ENCODE data around the gene BANP.
"Not testable (repeated sequence)": the region's sequence is repeated elsewhere in the genome, so short reads cannot be mapped to it uniquely, and the experiment has no call there.

Gene BANP

DNA sequence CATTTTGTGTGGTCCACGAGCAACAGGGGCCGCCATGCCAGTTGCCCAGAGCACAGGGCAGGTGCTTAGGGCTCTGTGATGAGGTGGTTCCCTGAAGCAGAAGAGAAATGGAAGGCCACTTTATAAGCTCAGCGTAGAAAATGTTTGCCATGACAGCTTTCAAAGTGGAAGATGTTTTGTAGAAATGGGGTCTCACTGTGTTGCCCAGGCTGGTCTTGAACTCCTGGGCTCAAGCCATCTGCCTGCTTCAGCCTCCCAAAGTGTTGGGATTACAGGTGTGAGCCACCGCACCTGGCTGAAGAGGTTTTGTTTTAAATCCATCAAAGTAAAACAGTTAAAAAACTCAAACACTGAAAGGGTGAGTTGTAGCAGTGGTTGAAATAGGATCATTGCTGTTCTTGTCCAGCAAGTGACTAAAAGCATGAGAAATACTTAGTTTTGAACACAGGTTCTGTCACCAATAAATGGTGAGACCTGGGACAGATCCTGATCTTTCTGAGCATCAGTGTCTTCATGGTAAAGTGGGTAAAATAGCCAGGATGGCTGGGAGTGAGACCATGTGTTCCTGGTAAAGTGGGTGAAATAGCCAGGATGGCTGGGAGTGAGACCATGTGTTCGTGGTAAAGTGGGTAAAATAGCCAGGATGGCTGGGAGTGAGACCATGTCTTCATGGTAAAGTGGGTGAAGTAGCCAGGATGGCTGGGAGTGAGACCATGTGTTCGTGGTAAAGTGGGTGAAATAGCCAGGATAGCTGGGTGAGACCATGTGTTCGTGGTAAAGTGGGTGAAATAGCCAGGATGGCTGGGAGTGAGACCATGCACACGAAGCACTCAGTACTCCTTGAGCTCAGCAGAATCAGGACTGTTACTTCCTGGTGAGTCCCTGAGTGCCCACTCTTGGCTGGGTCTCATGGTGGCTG, 46.0 kb downstream of the BANP start:
- no peak for DNase-seq

DNA sequence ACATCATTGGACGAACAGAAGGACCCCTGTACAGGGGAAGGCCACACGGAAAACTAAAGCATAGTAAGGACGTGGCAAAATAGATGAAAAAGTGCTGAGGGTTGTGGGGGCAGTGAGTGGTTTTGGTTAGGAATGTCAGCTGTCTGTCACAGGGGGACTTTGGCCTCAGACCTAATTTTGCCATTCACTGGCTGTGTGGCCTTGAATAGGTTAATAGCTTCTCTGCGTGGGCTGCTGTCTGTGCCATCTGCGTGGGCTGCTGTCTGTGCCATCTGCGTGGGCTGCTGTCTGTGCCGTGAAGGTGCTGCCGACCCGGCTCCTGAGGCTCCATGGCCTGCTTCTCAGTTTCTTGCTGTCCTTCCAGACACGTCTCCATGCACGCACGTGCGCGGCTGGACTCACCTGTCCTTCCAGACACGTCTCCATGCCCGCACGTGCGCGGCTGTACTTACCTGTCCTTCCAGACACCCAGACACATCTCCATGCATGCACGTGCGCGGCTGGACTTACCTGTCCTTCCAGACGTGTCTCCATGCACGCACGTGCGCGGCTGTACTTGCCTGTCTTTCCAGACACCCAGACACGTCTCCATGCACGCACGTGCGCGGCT, 47.1 kb downstream of the BANP start:
- DNase-seq, result not testable (repeated sequence)

DNA sequence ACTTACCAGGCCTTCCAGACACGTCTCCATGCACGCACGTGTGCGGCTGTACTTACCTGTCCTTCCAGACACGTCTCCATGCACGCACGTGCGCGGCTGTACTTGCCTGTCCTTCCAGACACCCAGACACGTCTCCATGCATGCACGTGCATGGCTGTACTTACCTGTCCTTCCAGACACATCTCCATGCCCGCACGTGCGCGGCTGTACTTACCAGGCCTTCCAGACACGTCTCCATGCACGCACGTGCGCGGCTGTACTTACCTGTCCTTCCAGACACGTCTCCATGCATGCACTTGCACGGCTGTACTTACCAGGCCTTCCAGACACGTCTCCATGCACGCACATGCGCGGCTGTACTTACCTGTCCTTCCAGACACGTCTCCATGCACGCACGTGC, 47.8 kb downstream of the BANP start:
- not testable (repeated sequence) for DNase-seq

DNA sequence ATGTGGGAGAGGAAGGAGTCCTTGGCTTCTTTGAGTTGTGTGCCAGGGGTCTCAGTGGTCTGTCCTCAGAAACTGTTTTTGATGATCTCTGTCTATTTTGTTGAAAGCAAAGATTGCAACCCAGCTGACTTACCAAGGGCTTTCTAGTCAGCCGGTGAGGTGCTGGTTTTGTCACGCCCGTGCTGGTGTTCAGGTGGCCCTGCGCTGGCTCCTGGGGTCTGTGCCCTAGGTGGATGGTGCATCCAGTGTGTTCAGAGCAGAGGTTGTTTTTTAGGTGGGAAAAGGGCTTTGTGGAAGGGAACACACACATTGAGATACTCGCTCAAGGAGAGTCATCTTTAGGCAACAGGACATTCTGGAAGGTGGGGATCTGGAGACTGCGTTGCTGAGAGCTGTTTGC, 51.0 kb downstream of the BANP start:
- DNase-seq, result no peak

DNA sequence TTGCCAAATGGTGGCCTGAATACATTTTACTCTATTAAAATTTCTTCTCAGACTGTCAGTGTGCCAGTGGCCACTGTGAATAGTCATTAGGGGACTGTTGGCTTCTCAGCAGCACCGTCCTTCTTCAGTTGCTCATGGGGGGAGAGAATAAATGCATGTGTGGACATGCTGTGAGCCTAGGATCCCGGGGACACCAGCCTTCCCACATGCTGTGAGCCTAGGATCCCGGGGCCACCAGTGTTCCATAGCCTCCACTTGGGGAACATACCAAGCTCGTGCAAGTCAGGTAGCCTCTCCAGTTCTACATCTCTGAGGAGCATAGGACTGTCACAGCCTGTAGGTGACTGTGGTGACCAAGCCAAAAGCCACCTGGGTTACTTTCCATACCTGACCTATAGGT, 51.5 kb downstream of the BANP start:
- no peak for DNase-seq

DNA sequence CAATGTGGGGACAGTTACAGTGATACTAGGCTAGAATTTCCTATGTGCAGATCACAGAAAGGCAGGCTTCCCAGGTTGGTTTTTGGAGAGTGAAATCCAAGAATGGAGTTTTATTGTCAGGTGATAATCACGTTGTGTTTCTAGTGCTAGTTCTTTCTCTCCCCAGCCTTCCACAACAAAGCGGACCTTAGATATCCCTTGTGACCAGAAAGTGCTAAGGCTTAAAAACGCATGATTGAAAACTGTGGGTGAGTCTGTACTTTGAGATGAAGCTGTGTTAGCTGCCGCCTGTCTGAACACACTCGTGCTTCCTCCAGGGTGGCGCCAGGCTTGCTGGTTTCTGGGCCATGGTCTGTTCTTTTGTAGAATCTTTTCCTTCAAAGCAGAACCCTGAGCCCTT, 52.1 kb downstream of the BANP start:
- no peak for DNase-seq

DNA sequence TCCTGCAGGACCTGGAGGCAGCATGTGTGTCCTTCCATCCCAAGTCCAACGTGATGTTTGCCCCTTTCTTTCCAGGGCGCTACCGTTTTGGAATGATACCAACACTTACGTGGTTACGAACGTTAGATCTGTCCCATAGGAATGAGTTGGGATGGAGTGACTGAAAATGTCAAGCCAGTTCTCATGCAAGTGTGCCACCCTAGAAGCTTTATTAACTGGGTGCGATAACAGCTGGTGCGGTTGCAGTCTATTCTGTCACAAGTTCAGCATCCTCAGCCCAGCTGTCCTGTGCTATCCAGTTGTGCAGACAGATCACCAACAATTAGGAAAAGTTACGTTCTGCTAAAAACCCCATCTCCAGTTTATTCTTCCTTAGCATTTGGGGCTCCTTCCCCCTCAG, 52.5 kb downstream of the BANP start:
- DNase-seq, result no peak

DNA sequence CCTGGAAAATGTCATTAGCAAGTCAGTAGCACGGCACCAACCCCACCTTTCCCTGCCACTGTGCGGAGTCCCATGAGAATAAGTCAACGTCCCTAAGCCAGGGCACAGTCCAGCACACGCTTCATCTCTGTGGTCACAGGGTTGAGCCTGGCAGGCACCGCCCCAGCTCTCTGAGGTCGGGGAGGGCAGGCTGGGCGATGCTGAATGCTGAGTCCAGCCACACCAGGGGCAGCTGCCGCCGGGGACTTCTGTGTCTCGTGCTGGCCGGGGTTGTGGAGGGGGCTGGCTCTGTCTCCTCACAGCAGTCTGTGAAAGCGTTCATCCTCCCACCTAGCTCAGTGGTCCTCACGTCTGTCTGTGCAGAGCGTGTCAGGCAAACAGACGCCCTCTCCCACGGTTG, 53.2 kb downstream of the BANP start:
- no peak for DNase-seq

DNA sequence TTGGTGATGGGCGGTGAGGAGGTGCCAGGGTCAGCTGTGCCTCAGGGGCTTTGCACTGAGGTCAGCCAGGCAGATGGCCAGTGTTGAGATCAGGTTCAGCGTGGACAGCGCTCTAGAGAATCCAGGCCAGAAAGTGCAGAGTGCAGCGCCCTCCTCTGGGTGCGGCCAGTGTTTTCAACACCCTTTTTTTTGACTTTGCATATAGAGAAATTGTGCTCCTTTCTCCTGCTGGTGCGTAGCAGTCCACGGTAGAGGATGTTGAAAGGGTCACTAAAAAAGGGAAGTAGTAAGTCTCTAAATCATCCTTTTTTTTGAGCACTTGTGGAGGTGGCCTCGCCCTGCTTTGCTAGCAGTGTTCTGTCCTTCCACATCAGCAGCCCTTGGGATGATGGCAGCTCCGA, 53.9 kb downstream of the BANP start:
- no peak for DNase-seq

DNA sequence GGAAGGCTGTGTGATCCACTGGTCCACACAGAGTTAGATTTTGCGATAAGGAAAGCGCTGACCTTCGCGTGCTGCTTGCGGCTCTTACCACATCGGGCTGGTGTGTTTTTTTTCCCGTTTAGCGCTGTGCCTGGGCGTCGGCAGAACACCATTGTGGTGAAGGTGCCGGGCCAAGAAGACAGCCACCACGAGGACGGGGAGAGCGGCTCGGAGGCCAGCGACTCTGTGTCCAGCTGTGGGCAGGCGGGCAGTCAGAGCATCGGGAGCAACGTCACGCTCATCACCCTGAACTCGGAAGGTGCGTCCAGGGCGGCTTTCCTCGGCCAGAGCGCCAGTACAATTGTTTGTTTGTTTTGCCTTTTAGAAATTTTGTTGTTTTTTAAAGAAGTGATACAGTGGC, 54.7 kb downstream of the BANP start:
- no peak for DNase-seq

DNA sequence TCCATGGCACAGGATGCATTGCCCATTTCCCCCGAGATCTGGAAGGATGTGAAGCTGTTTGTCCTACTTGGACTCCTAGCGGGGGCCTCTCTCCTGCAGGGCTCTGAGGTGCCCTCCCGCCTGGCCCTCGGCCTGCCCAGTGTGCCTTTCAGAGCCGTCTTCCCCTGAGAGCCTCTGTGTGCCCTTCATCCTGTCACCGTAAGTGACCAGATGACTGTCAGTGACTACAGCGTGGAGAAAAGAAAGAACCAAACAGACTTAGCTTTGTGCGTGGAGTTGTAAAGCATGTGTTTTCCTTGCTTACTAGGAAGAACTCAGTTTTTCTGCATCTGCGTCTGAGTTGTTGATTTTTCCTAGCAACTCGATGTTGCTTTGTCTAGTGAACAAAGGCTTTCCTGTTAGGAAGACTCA, 56.1 kb downstream of the BANP start:
- DNase-seq, result no peak

DNA sequence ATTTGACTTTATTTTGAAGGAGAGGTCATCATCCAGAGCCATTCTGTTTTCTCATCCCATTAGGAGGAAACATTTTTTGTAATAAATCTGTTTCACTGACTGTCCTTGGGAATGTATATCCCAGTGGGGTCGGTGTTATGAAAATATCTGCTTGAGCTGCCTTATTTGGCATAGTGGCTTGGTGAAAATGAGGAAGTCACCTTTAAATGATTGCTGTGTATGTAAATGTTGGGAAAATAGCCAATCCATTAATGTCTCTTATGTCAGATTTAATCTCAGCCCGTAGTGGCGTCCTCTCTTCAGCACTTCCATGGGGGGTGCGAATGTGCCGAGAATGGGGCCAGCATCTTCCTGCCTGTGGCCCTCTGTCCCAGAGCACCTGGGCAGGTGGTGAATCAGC, 57.6 kb downstream of the BANP start:
- no peak for DNase-seq

DNA sequence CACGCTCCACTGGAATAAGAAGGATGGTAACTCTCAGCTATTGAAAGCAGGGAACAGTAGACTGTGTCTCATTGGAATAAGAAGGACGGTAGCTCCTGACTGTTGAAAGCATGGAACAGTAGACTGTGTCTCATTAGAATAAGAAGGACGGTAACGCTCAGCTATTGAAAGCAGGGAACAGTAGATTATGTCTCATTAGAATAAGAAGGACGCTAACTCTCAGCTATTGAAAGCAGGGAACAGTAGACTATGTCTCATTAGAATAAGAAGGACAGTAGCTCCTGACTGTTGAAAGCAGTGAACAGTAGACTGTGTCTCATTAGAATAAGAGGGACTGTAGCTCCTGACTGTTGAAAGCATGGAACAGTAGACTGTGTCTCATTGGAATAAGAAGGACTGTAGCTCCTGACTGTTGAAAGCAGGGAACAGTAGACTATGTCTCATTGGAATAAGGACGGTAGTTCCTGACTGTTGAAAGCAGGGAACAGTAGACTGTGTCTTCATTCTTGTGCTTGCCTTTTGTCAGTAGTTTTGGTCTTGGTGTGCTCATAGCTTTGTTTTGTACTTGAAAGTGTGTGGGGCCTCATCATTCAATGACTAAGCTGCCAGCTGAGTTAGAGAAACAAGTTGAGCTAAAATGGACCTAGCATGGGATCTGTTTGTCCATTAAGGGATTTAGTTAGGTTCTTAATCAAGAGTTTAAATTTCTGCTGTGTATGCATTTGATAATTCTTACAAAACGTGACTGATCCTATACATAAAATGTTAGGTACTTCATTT, 58.5 kb downstream of the BANP start:
- DNase-seq, result no peak

DNA sequence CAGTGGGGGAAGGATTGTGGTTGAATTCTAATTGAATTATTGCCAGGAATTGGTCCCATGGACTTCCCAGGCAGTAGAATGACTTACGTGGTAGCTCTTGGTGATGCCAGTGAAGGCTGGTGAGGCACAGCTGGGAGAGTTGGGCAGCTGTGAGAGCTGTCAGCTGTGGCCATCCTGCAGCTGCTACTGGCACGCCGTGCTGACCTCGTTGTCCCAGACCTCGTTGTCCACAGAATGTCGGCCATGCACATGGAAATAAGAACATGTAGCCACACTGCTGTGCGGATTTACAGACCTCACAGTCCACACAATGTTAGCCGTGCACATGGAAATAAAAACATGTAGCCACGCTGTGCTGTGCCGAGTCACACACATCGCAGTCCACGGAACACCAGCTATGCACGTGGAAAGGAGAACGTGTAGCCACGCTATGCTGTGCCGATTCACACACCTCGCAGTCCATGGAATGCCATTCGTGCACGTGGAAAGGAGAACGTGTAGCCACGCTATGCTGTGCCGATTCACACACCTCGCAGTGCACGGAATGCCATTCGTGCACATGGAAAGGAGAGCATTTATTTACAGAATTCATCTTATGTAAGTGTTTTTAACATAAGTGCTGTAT, 59.2 kb downstream of the BANP start:
- DNase-seq, result no peak

DNA sequence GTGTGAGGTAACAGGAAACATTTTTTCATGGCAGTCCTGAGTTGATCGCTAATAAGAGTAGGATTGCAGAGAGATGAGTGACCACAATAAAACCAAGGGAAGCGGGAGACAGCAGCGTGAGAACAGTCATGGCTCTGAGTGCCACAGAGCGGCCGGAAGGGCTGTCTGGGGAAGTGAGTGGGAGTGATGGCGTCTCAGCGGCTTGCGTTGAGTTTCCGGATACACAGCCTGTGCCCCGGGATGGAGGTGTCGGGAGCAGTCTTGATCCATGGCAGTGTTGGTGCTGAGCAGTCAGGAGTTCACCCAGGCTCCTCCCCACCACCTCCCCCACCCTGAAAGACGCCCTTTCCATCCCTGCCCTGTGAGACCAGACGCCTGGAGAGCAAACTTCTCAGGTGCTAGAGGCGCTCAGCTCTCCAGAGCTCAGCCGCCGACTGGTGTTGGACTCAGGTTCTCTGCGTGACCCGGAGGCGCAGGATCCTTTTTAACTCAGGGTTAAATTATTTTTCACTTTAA, 59.8 kb downstream of the BANP start:
- no peak for DNase-seq

DNA sequence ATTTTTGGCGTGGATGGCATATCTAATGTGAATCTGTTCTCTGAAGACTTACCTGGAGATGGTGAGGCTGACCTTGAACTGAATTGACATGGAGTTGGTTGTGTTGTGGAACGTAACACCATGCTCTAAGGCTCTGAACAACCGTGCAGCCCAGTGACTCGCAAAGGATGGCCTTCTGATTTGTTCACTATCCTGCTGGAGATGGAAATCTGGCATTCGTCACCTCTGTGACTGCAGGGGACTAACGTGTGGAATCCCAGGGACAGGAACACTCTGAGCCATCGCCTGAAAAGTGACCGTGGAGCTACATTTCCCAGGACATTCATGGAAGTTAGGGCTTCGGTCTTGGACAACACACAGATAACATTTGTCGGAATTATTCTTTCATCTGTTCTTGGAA, 61.1 kb downstream of the BANP start:
- DNase-seq, result no peak

DNA sequence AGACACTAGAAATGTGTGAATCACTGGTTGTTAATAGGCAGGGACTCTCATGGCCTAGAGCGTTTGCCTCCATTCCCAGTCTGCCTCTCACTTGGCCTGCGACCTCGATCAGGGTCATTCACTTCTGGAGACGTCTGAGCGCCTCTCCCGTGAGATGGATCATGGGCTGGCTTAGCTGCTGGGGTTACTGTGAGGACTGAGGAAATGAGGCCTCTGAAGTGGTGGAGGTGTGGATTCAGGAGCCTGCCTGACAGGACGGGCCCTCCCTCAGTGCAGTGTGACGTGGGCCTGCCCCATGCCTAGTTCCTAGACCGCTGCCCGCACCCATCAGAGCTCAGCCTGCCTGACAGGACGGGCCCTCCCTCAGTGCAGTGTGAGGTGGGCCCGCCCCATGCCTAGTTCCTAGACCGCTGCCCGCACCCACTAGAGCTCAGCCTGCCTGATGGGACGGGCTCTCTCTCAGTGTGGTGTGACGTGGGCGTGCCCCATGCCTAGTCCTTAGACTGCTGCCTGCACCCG, 61.9 kb downstream of the BANP start:
- no peak for DNase-seq

DNA sequence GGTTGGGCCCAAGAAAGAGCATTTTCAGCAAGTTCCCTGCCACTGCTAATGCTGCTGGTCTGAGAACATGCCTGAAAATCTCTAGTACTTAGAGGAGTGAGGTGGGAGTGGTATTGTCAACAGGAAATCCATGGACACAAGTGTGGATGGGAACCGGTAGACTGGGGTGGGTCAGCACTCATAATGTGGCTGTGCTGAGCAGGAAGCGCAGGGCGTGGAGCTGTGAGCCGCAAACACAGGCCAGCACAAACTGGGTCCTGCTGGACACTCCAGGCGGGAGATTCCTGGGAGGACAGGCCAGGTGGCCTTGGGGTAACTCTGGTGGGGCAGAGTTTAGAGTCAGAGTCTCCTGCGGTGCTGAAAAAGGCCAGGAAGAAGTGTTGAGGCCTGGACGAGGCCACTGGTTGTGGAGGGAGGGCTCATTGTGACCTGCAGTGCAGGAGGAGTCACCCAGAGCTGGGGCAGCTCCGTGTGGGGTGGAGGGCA, 62.6 kb downstream of the BANP start:
- no peak for DNase-seq

DNA sequence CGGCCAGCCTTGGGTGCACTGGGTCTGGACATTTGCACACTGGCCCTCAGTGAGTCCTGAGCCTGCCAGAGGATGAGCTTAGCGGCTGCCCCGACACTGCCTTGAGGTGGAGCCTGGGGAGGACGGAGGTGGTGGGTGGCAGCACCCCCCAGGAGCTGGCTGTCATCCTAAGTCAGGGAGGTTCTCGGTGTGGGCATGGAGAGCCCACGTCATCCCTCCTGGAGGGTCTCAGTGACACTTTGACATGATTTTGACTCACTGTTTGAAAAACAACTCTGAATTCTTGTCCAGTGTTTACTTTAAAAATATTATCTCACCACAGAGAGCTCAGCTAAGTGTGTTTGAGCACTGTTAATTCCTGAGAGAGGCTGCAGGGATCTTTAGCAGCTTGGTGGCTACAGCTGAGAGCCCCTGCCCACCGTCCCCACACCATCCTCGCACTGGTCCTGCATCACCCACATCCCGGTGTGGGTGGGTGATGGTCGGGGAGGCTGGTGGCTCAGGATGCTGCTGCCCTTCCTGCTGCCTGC, 63.1 kb downstream of the BANP start:
- no peak for DNase-seq

DNA sequence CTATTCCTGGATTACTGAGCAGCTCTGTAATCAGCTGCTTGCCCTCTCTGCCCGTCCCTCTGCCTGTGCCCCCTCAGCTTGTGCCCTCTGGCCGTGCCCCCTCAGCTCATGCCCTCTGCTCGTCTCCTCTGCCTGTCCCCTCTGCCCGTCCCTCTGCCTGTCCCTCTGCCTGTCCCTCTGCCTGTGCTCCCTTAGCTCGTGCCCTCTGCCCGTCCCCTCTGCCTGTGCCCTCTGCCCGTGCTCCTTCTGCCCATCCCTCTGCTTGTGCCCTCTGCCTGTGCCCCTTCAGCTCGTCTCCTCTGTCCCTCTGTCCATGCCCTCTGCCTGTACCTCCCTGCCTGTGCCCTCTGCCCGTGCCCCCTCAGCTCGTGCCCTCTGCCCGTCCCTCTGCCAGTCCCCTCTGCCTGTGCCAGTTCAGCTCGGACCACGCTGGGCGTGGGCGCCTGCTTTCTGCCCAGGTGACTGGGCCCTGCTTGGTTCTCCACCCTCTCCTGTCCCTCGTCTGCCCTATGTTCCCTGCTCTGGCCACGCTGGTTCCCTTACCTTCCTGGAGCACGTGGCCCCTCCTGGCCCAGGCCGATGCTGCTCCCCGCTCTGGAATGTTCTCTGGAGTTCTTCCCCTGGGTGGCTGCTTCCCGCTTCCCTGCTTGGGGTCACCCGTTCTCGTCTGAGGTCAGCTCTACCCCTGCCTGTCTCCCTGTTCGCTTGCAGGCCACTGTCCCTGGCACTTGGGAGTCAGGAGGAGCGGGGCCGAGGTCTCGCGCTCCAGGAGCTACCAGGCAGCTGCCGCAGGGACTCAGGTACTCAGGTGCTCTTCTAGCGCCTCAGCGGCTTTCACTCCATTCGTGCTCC, 63.9 kb downstream of the BANP start:
- DNase-seq, result no peak

DNA sequence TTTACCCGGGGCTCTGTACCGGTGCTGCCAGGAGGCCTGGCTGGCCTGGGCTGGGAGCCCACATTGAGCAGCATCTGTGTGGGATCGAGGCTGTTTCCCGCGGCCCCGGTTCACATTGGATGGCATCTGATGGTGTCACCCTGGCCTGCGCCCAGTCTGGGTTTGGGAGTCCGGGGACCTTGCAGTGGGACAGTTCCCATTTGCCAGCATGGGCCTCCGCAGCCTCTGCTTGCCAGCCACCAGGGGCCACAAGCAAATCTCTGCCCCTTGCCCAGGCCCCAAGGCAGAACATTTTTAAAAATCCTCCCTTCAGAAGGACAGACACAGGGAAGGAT, 64.5 kb downstream of the BANP start:
- no peak for DNase-seq

DNA sequence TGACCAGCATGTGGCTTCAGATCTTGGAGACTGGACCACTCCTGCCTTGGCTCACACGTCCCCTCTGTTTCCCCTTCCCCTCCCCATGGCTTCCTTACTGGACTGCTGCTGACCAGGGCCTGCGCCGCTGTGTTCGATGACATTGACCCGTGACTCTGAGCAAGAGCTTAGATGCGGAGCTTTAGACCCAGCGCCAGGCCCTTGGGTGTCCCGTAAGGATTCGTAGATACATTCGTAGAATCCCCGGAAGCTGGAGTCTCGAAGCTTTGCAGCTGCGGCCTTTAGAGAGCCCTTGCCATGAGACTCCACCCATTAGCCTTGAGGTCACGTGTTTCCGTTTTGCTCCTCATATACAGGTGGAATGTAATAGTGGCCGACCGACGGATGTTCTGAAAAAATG, 65.2 kb downstream of the BANP start:
- DNase-seq, result not testable (repeated sequence)
